CD4-positive, alpha-beta memory T cell (primary cell): Measurements from ENCODE around the gene EXTL1. TPM values are rescaled to one million over a fixed set of nuclear protein-coding genes. Genes with fewer than 3 reads are reported as not detected.

Source experiments
- CTCF ChIA-PET: fragments of 350-600 bp; sonication (Branson Sonifier 250); formaldehyde crosslinking; loops from one replicate; lab custom pipeline; 2021; ENCODE audit warnings: inconsistent platforms; ENCODE audit not compliant: partially characterized antibody; lab: Charles Lee
- POLR2A ChIA-PET: fragments of 350-600 bp; sonication (Branson Sonifier 250); formaldehyde crosslinking; loops from one replicate; lab custom pipeline; 2021; ENCODE audit not compliant: partially characterized antibody; lab: Charles Lee
- DNase-seq, 5 donors: peaks; one replicate each; pipeline versions ENCODE4 v3.0.0 to v3.0.0-alpha.2; 2020 to 2022; ENCODE audit warnings: mixed read lengths in 1 of 5
- H3K27ac ChIP-seq: one replicate; pipeline ENCODE4 v1.7.0; 2013; ENCODE audit warnings: low read depth, low read length
- H3K27me3 ChIP-seq: 2 replicates; pipeline ENCODE4 v1.7.0; 2013; ENCODE audit warnings: mild to moderate bottlenecking, low read length, moderate library complexity; ENCODE audit not compliant: insufficient read depth
- H3K36me3 ChIP-seq: 2 replicates; pipeline ENCODE4 v1.7.0; 2013; ENCODE audit warnings: mild to moderate bottlenecking, low read length, moderate library complexity; ENCODE audit not compliant: insufficient read depth
- H3K4me1 ChIP-seq: 2 replicates; pipeline ENCODE4 v1.7.0; 2013; ENCODE audit warnings: mild to moderate bottlenecking, low read length, moderate library complexity; ENCODE audit not compliant: insufficient read depth
- H3K4me3 ChIP-seq, 2 donors: one replicate each; pipeline ENCODE4 v1.7.0; 2013; ENCODE audit warnings: low read length in 2 of 2, mild to moderate bottlenecking in 1 of 2
- H3K9me3 ChIP-seq, 2 donors: one replicate each; pipeline ENCODE4 v1.7.0; 2013; ENCODE audit warnings: low read length in 2 of 2, control low read depth in 1 of 2; ENCODE audit not compliant: control insufficient read depth in 1 of 2
- H3K27ac Mint-ChIP-seq, 7 donors: one replicate each; pipeline ENCODE4 v1.8.0; 2020 to 2021; ENCODE audit warnings: mixed read lengths in 7 of 7, mild to moderate bottlenecking in 6 of 7, inconsistent platforms in 3 of 7, moderate library complexity in 3 of 7
- H3K27me3 Mint-ChIP-seq, 2 donors: one replicate each; pipeline ENCODE4 v1.8.0; 2020 to 2021; ENCODE audit warnings: mixed read lengths in 2 of 2
- H3K36me3 Mint-ChIP-seq, 2 donors: one replicate each; pipeline ENCODE4 v1.8.0; 2020 to 2021; ENCODE audit warnings: mixed read lengths in 2 of 2, inconsistent platforms in 1 of 2, mild to moderate bottlenecking in 1 of 2
- H3K4me1 Mint-ChIP-seq, 4 donors: one replicate each; pipeline ENCODE4 v1.8.0; 2020 to 2021; ENCODE audit warnings: mixed read lengths in 4 of 4, mild to moderate bottlenecking in 1 of 4
- H3K4me3 Mint-ChIP-seq, 8 donors: one replicate each; pipeline ENCODE4 v1.8.0; 2020 to 2021; ENCODE audit warnings: mixed read lengths in 8 of 8, mild to moderate bottlenecking in 7 of 8, moderate library complexity in 6 of 8, inconsistent platforms in 3 of 8
- H3K9me3 Mint-ChIP-seq, 8 donors: one replicate each; pipeline ENCODE4 v1.8.0; 2020 to 2021; ENCODE audit warnings: mixed read lengths in 8 of 8, mild to moderate bottlenecking in 5 of 8, inconsistent platforms in 3 of 8, moderate library complexity in 1 of 8
- intact Hi-C: fragments of 100-400 bp; cut with micrococcal nuclease; formaldehyde crosslinking; loops from one replicate; pipeline ENCODE4 v1.15.1; 2023
- polyA plus RNA-seq, 2 donors: library from polyadenylated mRNA; unstranded; fragments of 300-500 nt; fragmentation: Illumina TruSeq; gene quantifications; one replicate each; pipeline ENCODE4 v1.2.3, GENCODE V29; 2021
- total RNA-seq, 2 experiments: library from RNA; stranded (reverse); gene quantifications; one replicate each; pipeline ENCODE4 v1.2.3, GENCODE V29; 2021

EXTL1 gene
- total and polyA plus RNA-seq, 4 experiments from 2014 or later = 0.12 to 0.19 TPM; not detected in 2

GRCh38 chr1:26041401-26041800 is 19.8 kb downstream of the EXTL1 start:
- POLR2A ChIA-PET = no interaction called here
- Mint-ChIP-seq H3K27me3 (peaks cover 23 to 24% of the 10 kb centered on the region in 2 donors), H3K4me1 (peaks cover 0 to 5% (median 0%) of the 10 kb centered on the region in 4 donors), H3K36me3 (no peaks in the 10 kb centered on the region), H3K27ac (peak overlapping the region in 1 of 7 donors; percentile 51), H3K4me3 (no peak overlapping the region), H3K9me3 (no peaks in the 10 kb centered on the region)
- Histone ChIP-seq H3K27me3 (peaks cover 8% of the 10 kb centered on the region), H3K27ac (no peak overlapping the region), H3K36me3 (no peaks in the 10 kb centered on the region), H3K9me3 (no peaks in the 10 kb centered on the region), H3K4me1 (no peaks in the 10 kb centered on the region), H3K4me3 (no peak overlapping the region)
- DNase-seq = no peak
- intact Hi-C loops = no loop called here
- CTCF ChIA-PET = interaction anchor here (0.9 kb wide), 1 partner anchor 44 kb away, joined by 3 read pairs; the partner anchor contains the start of gene PAFAH2

- ChIA-PET POLR2A (no interaction called here), CTCF (interaction anchor here (0.9 to 2.4 kb wide), 2 partner anchors 7 to 44 kb away, joined by 3 to 8 read pairs; partner anchors contain the start of gene PAFAH2)
- Mint-ChIP-seq H3K36me3 (no peaks in the 10 kb centered on the region), H3K4me1 (peaks cover 0 to 8% (median 0%) of the 10 kb centered on the region in 4 donors), H3K4me3 (no peak overlapping the region), H3K27me3 (peaks cover 25 to 26% of the 10 kb centered on the region in 2 donors), H3K27ac (peak overlapping the region in 1 of 7 donors; percentile 51), H3K9me3 (no peaks in the 10 kb centered on the region)
- Histone ChIP-seq H3K9me3 (no peaks in the 10 kb centered on the region), H3K4me3 (no peak overlapping the region), H3K36me3 (no peaks in the 10 kb centered on the region), H3K27me3 (peaks cover 12% of the 10 kb centered on the region), H3K27ac (no peak overlapping the region), H3K4me1 (no peaks in the 10 kb centered on the region)
- DNase-seq = no peak
- intact Hi-C loops = no loop called here
Measured at GRCh38 chr1:26041978-26042377, 20.4 kb downstream of the EXTL1 start.

- no peaks in the 10 kb centered on the region for H3K4me1 ChIP-seq
- H3K4me3 Mint-ChIP-seq = no peak overlapping the region
- H3K27ac ChIP-seq = no peak overlapping the region
- H3K27ac Mint-ChIP-seq = no peak overlapping the region
- no peaks in the 10 kb centered on the region for H3K9me3 Mint-ChIP-seq
- H3K4me3 ChIP-seq = no peak overlapping the region
- ChIA-PET CTCF (interaction anchor here (1.1 to 2.4 kb wide), 4 partner anchors 9 to 374 kb away, joined by 3 to 8 read pairs (median 4); no protein-coding TSS in a partner anchor), POLR2A (interaction anchor here (0.6 kb wide), 1 partner anchor 910 kb away, joined by 3 read pairs; no protein-coding TSS in a partner anchor)
- H3K36me3 ChIP-seq = no peaks in the 10 kb centered on the region
- no peaks in the 10 kb centered on the region for H3K9me3 ChIP-seq
- H3K36me3 Mint-ChIP-seq = no peaks in the 10 kb centered on the region
- peaks cover 0 to 11% (median 0%) of the 10 kb centered on the region in 4 donors for H3K4me1 Mint-ChIP-seq
- DNase-seq = no peak
- H3K27me3 ChIP-seq = peaks cover 20% of the 10 kb centered on the region
- intact Hi-C loops = no loop called here
- H3K27me3 Mint-ChIP-seq = peaks cover 39 to 40% of the 10 kb centered on the region in 2 donors
Measured at GRCh38 chr1:26043765-26044164, 22.2 kb downstream of the EXTL1 start.

GRCh38 chr1:26044414-26044813 is 22.8 kb downstream of the EXTL1 start:
- Histone ChIP-seq H3K27me3 (peaks cover 20% of the 10 kb centered on the region), H3K9me3 (no peaks in the 10 kb centered on the region), H3K27ac (no peak overlapping the region), H3K36me3 (no peaks in the 10 kb centered on the region), H3K4me1 (no peaks in the 10 kb centered on the region), H3K4me3 (no peak overlapping the region)
- intact Hi-C loops = no loop called here
- no peak for DNase-seq
- Mint-ChIP-seq H3K27me3 (peaks cover 42 to 44% of the 10 kb centered on the region in 2 donors), H3K27ac (peak overlapping the region in 1 of 7 donors; percentile 22), H3K36me3 (no peaks in the 10 kb centered on the region), H3K9me3 (no peaks in the 10 kb centered on the region), H3K4me1 (peaks cover 0 to 11% (median 0%) of the 10 kb centered on the region in 4 donors), H3K4me3 (no peak overlapping the region)
- POLR2A ChIA-PET = interaction anchor here (0.6 to 2.4 kb wide), 2 partner anchors 8 to 909 kb away, joined by 3 to 8 read pairs; no protein-coding TSS in a partner anchor
- CTCF ChIA-PET = interaction anchor here (1.1 to 2.4 kb wide), 2 partner anchors 9 to 101 kb away, joined by 3 to 8 read pairs; no protein-coding TSS in a partner anchor

- POLR2A ChIA-PET = interaction anchor here (2.4 kb wide), 1 partner anchor 9 kb away, joined by 8 read pairs; no protein-coding TSS in a partner anchor
- Histone ChIP-seq H3K4me1 (no peaks in the 10 kb centered on the region), H3K4me3 (no peak overlapping the region), H3K27ac (no peak overlapping the region), H3K27me3 (peaks cover 20% of the 10 kb centered on the region), H3K36me3 (no peaks in the 10 kb centered on the region), H3K9me3 (no peaks in the 10 kb centered on the region)
- CTCF ChIA-PET = interaction anchor here (1.1 kb wide), 1 partner anchor 100 kb away, joined by 3 read pairs; no protein-coding TSS in a partner anchor
- DNase-seq = no peak
- H3K36me3 Mint-ChIP-seq = no peaks in the 10 kb centered on the region
- H3K27me3 Mint-ChIP-seq = peaks cover 44 to 49% of the 10 kb centered on the region in 2 donors
- H3K27ac Mint-ChIP-seq = no peak overlapping the region
- peak overlapping the region in 3 of 8 donors; percentile 10 to 25 (median 11) for H3K4me3 Mint-ChIP-seq
- intact Hi-C loops = no loop called here
- no peaks in the 10 kb centered on the region for H3K9me3 Mint-ChIP-seq
- peaks cover 0 to 11% (median 0%) of the 10 kb centered on the region in 4 donors for H3K4me1 Mint-ChIP-seq
Measured at GRCh38 chr1:26044971-26045721, 23.6 kb downstream of the EXTL1 start.

- Histone ChIP-seq H3K27ac (no peak within 1 kb of the TSS), H3K27me3 (peaks cover 20% of the 10 kb centered on the region), H3K4me1 (no peaks in the 10 kb centered on the region), H3K36me3 (no peaks in the 10 kb centered on the region), H3K9me3 (no peaks in the 10 kb centered on the region), H3K4me3 (no peak within 1 kb of the TSS)
- H3K36me3 Mint-ChIP-seq = no peaks in the 10 kb centered on the region
- H3K27ac Mint-ChIP-seq = no peak within 1 kb of the TSS
- peaks cover 45 to 52% of the 10 kb centered on the region in 2 donors for H3K27me3 Mint-ChIP-seq
- intact Hi-C loops = no loop called here
- ChIA-PET CTCF (no interaction called here), POLR2A (interaction anchor here (2.4 kb wide), 1 partner anchor 10 kb away, joined by 8 read pairs; no protein-coding TSS in a partner anchor)
- H3K4me3 Mint-ChIP-seq = peak within 1 kb of the TSS in 3 of 8 donors; percentile 10 to 25 (median 11)
- peaks cover 0 to 11% (median 0%) of the 10 kb centered on the region in 4 donors for H3K4me1 Mint-ChIP-seq
- no peaks in the 10 kb centered on the region for H3K9me3 Mint-ChIP-seq
- DNase-seq = no peak
Measured at GRCh38 chr1:26045722-26046245, 24.2 kb downstream of the EXTL1 start, which contains the start of gene SLC30A2. Gene SLC30A2 (minus strand): TSS chr1:26046118. CDS start chr1:26045896, 222 bp downstream.
